Measurements from ENCODE around the gene ITGAL.

The ITGAL gene

DNA sequence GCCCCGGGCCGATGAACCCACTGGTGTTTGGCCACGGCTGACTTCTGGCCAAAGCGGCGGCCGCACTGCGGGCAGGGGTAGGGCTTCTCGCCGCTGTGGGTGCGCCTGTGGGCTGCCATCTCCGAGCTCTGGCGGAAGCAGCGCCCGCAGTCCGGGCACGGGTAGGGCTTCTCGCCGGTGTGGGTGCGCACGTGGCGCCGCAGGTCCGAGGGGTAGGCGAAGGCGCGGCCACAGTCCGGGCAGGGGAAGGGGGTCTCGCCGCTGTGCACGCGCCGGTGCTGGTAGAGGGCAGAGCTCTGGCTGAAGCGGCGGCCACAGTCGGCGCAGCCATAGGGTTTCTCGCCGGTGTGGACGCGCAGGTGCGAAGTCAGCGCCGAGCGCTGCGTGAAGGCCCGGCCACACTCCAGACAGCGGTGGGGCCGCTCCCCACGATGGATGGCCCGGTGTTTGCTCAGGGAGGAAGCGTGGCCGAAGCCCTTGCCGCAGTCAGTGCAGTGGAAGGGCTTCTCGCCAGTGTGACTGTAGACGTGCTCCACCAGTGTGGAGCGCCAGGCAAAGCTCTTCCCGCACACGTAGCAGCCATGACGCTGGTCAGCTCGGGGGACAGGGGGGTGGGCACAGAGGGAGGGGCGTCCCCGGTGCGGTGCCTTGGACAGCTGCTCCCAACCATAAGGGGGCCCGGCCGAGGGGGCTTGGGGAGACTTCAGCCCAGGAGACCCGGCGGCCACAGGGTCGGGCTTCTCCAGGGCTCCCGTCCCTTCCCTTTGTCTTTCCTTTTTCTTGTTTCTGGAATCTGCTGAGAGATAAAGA is 83.0 kb downstream of the ITGAL start:
- peak overlapping the region; percentile 98; the same call in 1 of the 2 replicates for H3K9ac ChIP-seq

GRCh38 chr16:30556125-30556473 is 83.6 kb downstream of the ITGAL start:
- Histone ChIP-seq H3K27me3 (peaks cover 20% of the 10 kb centered on the region), H3K4me1 (peaks cover 41% of the 10 kb centered on the region), H3K4me2 (peak overlapping the region; percentile 91), H3K9ac (peak overlapping the region; percentile 98; the same call in 1 of the 2 replicates), H3K9me3 (no peaks in the 10 kb centered on the region), H3K27ac (no peak overlapping the region), H3K36me3 (peaks cover 44% of the 10 kb centered on the region), H3K4me3 (no peak overlapping the region), H4K20me1 (peaks cover 29% of the 10 kb centered on the region; the same call in 1 of the 2 replicates)
- TF ChIP-seq Cebpa-rat (IDR thresholded peaks at IDR 0.05), result no peak

More for the DNA sequence above, 83.0 kb downstream of the ITGAL start:
- Histone ChIP-seq H3K27me3 (peaks cover 14% of the 10 kb centered on the region), H3K27ac (no peak overlapping the region), H3K4me1 (peaks cover 36% of the 10 kb centered on the region), H4K20me1 (peaks cover 29% of the 10 kb centered on the region; the same call in 1 of the 2 replicates), H3K4me3 (no peak overlapping the region), H3K36me3 (peaks cover 44% of the 10 kb centered on the region), H3K9me3 (no peaks in the 10 kb centered on the region), H3K4me2 (peak overlapping the region; percentile 91; the same call in 1 of the 2 replicates)
- TF ChIP-seq Cebpa-rat (IDR thresholded peaks at IDR 0.05), result no peak

DNA sequence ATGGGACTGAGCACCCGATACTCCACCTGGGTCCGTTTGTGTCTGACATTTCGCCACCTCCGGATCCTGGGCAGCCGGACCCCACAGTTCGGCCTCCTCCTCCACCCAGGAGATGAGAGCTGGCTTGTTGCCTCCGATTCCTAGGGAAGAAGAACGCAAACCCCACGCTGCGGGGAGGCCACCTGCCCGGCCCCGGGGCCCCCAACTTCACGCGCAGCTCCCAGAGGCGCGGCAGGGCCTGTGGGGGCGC is 85.1 kb downstream of the ITGAL start:
- TF ChIP-seq Cebpa-rat (IDR thresholded peaks at IDR 0.05), result no peak
- peak overlapping the region; percentile 95 for H3K27ac ChIP-seq

GRCh38 chr16:30557957-30558788 is 85.6 kb downstream of the ITGAL start, which contains the start of gene ZNF764:
Gene ZNF764, minus strand, starts transcription at chr16:30558374. Its CDS starts 192 bp downstream, at chr16:30558182.
- Histone ChIP-seq H3K4me1 (peaks cover 51% of the 10 kb centered on the region), H3K9me3 (no peaks in the 10 kb centered on the region), H3K27ac (peak within 1 kb of the TSS; percentile 95), H3K27me3 (peaks cover 33% of the 10 kb centered on the region), H3K9ac (peak within 1 kb of the TSS; percentile 98), H3K4me3 (peak within 1 kb of the TSS; percentile 95), H3K4me2 (peak within 1 kb of the TSS; percentile 91), H3K36me3 (peaks cover 34% of the 10 kb centered on the region), H4K20me1 (peaks cover 21% of the 10 kb centered on the region; the same call in 1 of the 2 replicates)
- TF ChIP-seq Cebpa-rat (IDR thresholded peaks at IDR 0.05), result no peak

More for the DNA sequence above, 85.1 kb downstream of the ITGAL start:
- Histone ChIP-seq H3K27me3 (peaks cover 33% of the 10 kb centered on the region), H3K4me3 (peak overlapping the region; percentile 95), H3K4me2 (peak overlapping the region; percentile 91), H3K9me3 (no peaks in the 10 kb centered on the region), H3K9ac (peak overlapping the region; percentile 98), H4K20me1 (peaks cover 26% of the 10 kb centered on the region; the same call in 1 of the 2 replicates), H3K36me3 (peaks cover 39% of the 10 kb centered on the region), H3K4me1 (peaks cover 52% of the 10 kb centered on the region)

DNA sequence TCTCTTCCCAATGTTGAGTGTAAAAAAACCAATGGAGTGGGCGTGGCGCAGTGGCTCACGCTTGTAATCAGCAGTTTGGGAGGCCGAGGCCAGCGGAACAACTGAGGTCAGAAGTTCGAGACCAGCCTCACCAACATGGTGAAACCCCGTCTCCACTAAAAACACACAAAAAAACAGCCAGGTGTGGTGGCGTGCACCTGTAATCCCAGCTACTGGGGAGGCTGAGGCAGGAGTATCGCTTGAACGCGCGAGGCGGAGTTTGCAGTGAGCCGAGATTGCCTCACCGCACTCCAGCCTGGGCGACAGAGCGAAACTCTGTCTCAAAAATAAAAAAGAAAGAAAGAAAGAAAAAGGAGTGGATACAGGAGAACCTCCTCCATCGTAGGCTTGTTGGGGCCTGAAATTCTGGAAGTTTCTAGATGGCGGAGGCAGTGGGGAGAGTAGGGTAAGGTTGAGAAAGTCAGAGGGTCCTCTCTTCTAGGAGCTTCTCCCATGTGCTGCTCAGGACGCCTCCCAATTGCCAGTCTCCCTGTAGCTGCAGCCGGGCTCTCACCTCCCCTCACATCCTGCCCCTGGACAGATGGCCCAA is 86.3 kb downstream of the ITGAL start:
- H4K20me1 ChIP-seq, result peaks cover 14% of the 10 kb centered on the region; the same call in 1 of the 2 replicates
- H3K9ac ChIP-seq, result peak overlapping the region; percentile 98
- H3K27ac ChIP-seq, result peak overlapping the region; percentile 95
- H3K27me3 ChIP-seq, result peaks cover 33% of the 10 kb centered on the region
- H3K9me3 ChIP-seq, result no peaks in the 10 kb centered on the region
- H3K4me2 ChIP-seq, result peak overlapping the region; percentile 91
- no peak for TF ChIP-seq Cebpa-rat (IDR thresholded peaks at IDR 0.05)
- peak overlapping the region; percentile 95 for H3K4me3 ChIP-seq
- peaks cover 27% of the 10 kb centered on the region for H3K36me3 ChIP-seq
- peaks cover 44% of the 10 kb centered on the region for H3K4me1 ChIP-seq

GRCh38 chr16:30559690-30560089 is 87.1 kb downstream of the ITGAL start:
- Histone ChIP-seq H3K9ac (no peak overlapping the region), H3K4me2 (no peak overlapping the region), H3K27me3 (peaks cover 33% of the 10 kb centered on the region), H4K20me1 (peaks cover 8% of the 10 kb centered on the region; the same call in 1 of the 2 replicates), H3K4me1 (peaks cover 43% of the 10 kb centered on the region), H3K4me3 (no peak overlapping the region), H3K9me3 (no peaks in the 10 kb centered on the region), H3K27ac (no peak overlapping the region), H3K36me3 (peaks cover 19% of the 10 kb centered on the region)
- TF ChIP-seq Cebpa-rat (IDR thresholded peaks at IDR 0.05), result no peak

- peak overlapping the region; percentile 66 for H3K4me3 ChIP-seq
- H3K9ac ChIP-seq, result peak overlapping the region; percentile 71
Observed at GRCh38 chr16:30561089-30561816, 88.7 kb downstream of the ITGAL start.

GRCh38 chr16:30562021-30562420 is 89.5 kb downstream of the ITGAL start:
- no peak for TF ChIP-seq Cebpa-rat (IDR thresholded peaks at IDR 0.05)
- peak overlapping the region; percentile 80 for H3K4me2 ChIP-seq
- no peak overlapping the region for H3K27ac ChIP-seq
- H3K4me1 ChIP-seq, result peaks cover 29% of the 10 kb centered on the region
- peak overlapping the region; percentile 66 for H3K4me3 ChIP-seq
- H4K20me1 ChIP-seq, result no peaks in the 10 kb centered on the region
- H3K36me3 ChIP-seq, result no peaks in the 10 kb centered on the region
- peak overlapping the region; percentile 71; the same call in 1 of the 2 replicates for H3K9ac ChIP-seq
- H3K9me3 ChIP-seq, result no peaks in the 10 kb centered on the region
- H3K27me3 ChIP-seq, result peaks cover 33% of the 10 kb centered on the region

More at GRCh38 chr16:30561089-30561816, 88.7 kb downstream of the ITGAL start:
- peak overlapping the region; percentile 67 for H3K27ac ChIP-seq
- peak overlapping the region; percentile 80 for H3K4me2 ChIP-seq
- H3K4me1 ChIP-seq, result peaks cover 37% of the 10 kb centered on the region
- no peaks in the 10 kb centered on the region for H3K9me3 ChIP-seq
- H3K27me3 ChIP-seq, result peaks cover 33% of the 10 kb centered on the region
- H3K36me3 ChIP-seq, result peaks cover 3% of the 10 kb centered on the region
- H4K20me1 ChIP-seq, result no peaks in the 10 kb centered on the region
- no peak for TF ChIP-seq Cebpa-rat (IDR thresholded peaks at IDR 0.05)

DNA sequence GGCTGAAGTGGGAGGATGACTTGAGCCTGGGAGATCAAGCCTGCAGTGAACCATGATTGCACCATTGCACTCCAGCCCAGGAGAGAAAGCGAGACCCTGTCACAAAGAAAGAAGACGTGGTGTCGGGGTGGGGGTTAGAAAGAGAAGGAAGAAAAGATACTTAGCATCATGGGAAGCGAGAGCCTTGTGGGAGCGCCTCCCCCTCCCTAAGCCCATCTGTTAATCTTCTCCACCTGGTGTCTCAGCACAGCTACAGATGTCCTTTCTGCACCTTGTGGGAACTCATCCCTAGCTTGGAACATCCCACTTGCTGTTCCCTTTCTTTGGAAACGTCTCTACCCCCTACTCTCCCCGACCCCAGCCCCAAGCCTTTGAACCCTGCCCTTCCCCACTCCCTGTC is 93.0 kb downstream of the ITGAL start:
- no peaks in the 10 kb centered on the region for H3K9me3 ChIP-seq
- no peak overlapping the region for H3K9ac ChIP-seq
- peaks cover 19% of the 10 kb centered on the region for H3K27me3 ChIP-seq
- H3K4me2 ChIP-seq, result no peak overlapping the region
- TF ChIP-seq Cebpa-rat (IDR thresholded peaks at IDR 0.05), result no peak
- no peaks in the 10 kb centered on the region for H3K36me3 ChIP-seq
- no peak overlapping the region for H3K4me3 ChIP-seq
- H4K20me1 ChIP-seq, result no peaks in the 10 kb centered on the region
- H3K4me1 ChIP-seq, result peaks cover 47% of the 10 kb centered on the region
- H3K27ac ChIP-seq, result no peak overlapping the region
